HG03354 (cell line): ENCODE measurements around the gene TCF7L2.
"Not testable (repeated sequence)": the region's sequence is repeated elsewhere in the genome, so short reads cannot be mapped to it uniquely, and the experiment has no call there.

Experiments used
- ATAC-seq: cut with Tn5 transposase; IDR thresholded peaks from one replicate; pipeline ENCODE4 v1.9.1; 2021; ENCODE audit warnings: mild to moderate bottlenecking; ENCODE audit not compliant: unreplicated experiment, poor library complexity, severe bottlenecking

The TCF7L2 gene

GRCh38 chr10:113103131-113103840, 153.2 kb downstream of the TCF7L2 start:
- ATAC-seq: no peak

GRCh38 chr10:113104047-113104446, 154.0 kb downstream of the TCF7L2 start:
- no peak for ATAC-seq

- ATAC-seq: no peak
These were observed 158.3 kb downstream of the TCF7L2 start for GRCh38 chr10:113108194-113108835.

GRCh38 chr10:113108948-113109347, 158.9 kb downstream of the TCF7L2 start:
- no peak for ATAC-seq

GRCh38 chr10:113109482-113109881, 159.4 kb downstream of the TCF7L2 start:
- ATAC-seq: not testable (repeated sequence)

- ATAC-seq: no peak
These were observed 161.2 kb downstream of the TCF7L2 start for GRCh38 chr10:113111260-113111659.

GRCh38 chr10:113111900-113112853, 162.1 kb downstream of the TCF7L2 start:
- no peak for ATAC-seq

- no peak for ATAC-seq
These were observed 163.2 kb downstream of the TCF7L2 start for GRCh38 chr10:113113241-113113640.

- no peak for ATAC-seq
These were observed 163.9 kb downstream of the TCF7L2 start for GRCh38 chr10:113113918-113114317.

GRCh38 chr10:113115556-113115955, 165.5 kb downstream of the TCF7L2 start:
- ATAC-seq: no peak

GRCh38 chr10:113118882-113119281, 168.8 kb downstream of the TCF7L2 start:
- ATAC-seq: no peak

- ATAC-seq: no peak
These were observed 169.8 kb downstream of the TCF7L2 start for GRCh38 chr10:113119801-113120200.

- ATAC-seq: no peak
These were observed 171.1 kb downstream of the TCF7L2 start for GRCh38 chr10:113121153-113121552.

GRCh38 chr10:113122947-113123346, 172.9 kb downstream of the TCF7L2 start:
- ATAC-seq: no peak

GRCh38 chr10:113124724-113125123, 174.7 kb downstream of the TCF7L2 start:
- no peak for ATAC-seq

- no peak for ATAC-seq
These were observed 175.6 kb downstream of the TCF7L2 start for GRCh38 chr10:113125612-113126011.

GRCh38 chr10:113126229-113127201, 176.5 kb downstream of the TCF7L2 start:
- peak; percentile 72 for ATAC-seq

GRCh38 chr10:113127261-113127900, 177.3 kb downstream of the TCF7L2 start:
- ATAC-seq: no peak

- ATAC-seq: no peak
These were observed 177.8 kb downstream of the TCF7L2 start for GRCh38 chr10:113127901-113128283.
